ENCODE data around the gene FBXO22.

DNA sequence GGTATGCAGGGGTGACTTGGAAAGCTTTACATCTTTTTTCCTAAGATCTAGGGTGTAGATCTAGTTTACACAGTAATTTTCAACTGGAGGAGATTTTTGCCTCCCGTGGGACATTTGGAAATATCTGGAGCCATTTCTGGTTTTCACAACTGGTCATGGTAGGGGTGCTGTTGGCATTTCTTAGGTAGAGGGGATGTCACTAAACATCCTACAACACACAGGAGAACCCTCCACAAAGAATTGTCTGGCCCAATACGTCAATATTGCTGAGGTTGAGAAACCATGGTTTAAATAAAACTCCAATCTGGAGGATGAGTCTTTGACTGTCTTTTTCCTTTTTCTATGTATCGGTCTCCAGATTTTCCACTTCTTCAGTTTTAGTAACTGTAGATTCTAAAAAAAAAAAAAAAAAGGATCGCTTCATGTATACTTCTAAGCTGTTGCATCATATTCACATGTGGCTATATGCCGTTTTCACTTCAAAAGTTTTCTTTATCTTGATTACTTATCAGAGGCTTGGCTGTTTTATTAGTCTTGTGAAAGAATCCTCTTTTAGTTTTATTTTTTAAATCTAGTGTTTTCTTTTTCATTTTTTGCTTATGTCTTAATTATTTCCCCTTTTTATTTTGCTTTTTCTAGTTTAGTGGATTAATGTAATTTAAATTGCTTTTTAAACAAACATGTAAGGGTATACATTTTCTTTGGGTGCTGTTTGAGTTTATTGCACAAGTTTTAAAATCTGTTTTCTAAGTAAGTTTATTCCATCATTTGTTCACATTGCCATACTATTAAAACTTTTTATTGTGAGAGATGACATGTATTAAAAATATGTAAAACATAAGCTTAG is 39.2 kb upstream of the FBXO22 start:
- TF ChIP-seq YY1 (IDR thresholded peaks at IDR 0.05; ENCODE audit: low read depth) = no peak
- TF ChIP-seq, protein P1, sequence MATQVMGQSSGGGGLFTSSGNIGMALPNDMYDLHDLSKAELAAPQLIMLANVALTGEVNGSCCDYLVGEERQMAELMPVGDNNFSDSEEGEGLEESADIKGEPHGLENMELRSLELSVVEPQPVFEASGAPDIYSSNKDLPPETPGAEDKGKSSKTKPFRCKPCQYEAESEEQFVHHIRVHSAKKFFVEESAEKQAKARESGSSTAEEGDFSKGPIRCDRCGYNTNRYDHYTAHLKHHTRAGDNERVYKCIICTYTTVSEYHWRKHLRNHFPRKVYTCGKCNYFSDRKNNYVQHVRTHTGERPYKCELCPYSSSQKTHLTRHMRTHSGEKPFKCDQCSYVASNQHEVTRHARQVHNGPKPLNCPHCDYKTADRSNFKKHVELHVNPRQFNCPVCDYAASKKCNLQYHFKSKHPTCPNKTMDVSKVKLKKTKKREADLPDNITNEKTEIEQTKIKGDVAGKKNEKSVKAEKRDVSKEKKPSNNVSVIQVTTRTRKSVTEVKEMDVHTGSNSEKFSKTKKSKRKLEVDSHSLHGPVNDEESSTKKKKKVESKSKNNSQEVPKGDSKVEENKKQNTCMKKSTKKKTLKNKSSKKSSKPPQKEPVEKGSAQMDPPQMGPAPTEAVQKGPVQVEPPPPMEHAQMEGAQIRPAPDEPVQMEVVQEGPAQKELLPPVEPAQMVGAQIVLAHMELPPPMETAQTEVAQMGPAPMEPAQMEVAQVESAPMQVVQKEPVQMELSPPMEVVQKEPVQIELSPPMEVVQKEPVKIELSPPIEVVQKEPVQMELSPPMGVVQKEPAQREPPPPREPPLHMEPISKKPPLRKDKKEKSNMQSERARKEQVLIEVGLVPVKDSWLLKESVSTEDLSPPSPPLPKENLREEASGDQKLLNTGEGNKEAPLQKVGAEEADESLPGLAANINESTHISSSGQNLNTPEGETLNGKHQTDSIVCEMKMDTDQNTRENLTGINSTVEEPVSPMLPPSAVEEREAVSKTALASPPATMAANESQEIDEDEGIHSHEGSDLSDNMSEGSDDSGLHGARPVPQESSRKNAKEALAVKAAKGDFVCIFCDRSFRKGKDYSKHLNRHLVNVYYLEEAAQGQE (IDR thresholded peaks at IDR 0.05; ENCODE audit: low read depth) = no peak
- no peak for TF ChIP-seq EP300 (IDR thresholded peaks at IDR 0.05; ENCODE audit: borderline replicate concordance)
